ENCODE results near the gene TMOD4.
"Not testable (repeated sequence)": the region's sequence is repeated elsewhere in the genome, so short reads cannot be mapped to it uniquely, and the experiment has no call there.

Gene TMOD4

DNA sequence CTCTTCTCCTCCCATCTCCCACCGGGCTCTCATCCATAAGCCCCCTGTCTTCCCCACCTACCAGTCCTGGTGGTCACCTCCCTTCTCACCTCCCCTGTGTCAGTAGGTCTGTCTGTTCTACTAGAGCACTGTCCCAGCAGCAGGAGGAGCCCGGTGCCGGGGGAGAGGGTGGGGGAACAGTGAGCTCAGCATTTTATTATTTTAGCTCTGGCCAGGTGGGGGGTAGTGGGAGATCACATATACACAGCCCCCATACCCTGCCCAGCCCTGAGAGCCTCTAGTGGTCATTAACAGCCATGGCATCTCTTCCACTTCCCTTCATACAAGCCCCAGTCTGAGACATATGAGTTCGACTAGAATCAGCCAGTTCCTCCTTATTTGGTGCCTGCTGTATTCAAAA is at the start of gene TMOD4:
Gene TMOD4, minus strand, starts transcription at position 119 of the 400 bp plus-strand sequence. CDS start 1,106 bp downstream, outside the sequence.
- DNase-seq, result peak; percentile 28

DNA sequence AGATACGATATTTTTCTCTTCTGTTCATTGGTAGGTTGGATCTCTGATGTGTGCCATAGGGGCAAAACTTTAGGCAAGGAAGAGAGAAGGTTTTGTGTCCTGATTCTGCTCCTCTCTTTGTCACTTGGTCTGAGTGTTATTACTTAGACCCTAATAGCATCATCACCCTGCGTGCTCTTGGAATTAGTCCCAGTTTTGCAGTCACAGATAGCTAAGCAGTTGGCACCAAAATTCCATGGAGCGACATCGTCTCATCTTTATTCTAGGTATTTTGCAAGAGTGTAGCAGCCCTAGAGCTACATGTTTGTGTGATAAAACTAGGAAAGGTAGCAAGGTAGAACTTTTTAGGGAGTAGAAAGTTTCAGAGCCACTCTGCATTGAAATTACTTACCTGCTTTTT is 46.3 kb upstream of the TMOD4 start:
- DNase-seq, result no peak

DNA sequence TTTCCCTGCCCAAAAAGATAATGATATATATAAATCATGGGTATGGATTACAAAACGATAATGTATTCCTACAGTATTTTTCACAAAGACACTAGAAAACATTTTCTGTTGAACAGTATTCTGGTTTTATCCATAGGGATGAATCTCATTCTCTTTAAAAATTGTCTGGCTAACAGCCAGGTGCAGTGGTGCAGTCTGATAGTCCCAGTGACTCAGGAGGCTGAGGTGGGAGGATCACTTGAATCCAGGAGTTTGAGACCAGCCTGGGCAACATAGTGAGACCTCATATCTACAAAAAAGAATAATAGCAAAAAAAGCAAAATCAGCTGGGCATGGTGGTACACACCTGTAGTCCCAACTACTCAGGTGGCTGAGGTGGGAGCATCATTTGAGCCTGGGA is 45.8 kb upstream of the TMOD4 start:
- DNase-seq, result no peak

DNA sequence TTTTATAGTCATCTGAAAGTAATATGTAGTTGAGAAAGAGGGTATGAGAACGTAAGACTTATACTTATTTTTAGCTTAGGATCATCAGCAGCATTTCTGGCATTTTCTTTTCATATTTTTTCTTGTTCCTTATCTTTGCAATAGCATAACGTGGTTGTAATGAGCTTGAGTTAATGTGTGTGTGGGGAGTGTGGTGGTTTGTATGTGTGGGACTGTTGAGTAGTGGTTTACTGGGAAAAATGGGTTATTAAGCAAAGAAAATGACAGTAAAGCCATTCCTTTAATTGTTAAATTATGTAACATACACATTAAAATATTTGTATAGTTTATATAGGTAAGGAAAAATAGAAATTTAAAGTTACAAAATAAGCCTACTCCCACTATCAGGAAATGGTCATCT is 37.8 kb upstream of the TMOD4 start:
- no peak for DNase-seq

DNA sequence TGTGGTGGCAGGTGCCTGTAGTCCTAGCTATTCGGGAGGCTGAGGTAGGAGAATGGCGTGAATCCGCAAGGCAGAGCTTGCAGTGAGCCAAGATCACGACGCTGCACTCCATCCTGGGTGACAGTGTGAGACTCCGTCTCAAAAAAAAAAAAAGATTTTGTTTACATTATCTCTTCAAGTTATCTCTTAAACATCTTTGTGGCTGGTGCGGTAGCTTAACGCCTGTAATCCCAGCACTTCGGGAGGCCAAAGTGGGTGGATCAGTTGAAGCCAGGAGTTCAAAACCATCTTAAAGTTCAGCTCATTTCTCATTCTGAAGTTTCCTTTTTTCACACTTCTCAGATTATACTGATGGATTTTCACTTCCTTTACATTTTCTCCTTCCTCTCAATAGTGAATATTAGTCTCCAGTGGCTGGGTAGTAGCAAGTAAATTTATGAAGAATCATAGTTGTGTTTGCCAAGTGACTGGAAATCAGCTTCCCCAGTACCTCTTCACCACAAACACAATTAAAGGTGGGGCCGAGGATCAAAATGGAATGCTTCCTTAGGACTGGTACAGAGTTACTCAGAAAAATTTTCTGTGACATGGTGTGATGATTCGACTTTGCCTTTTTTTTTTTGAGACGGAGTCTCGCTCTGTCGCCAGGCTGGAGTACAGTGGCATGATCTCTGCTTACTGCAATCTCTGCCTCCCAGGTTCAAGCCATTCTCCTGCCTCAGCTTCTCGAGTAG is 36.4 kb upstream of the TMOD4 start:
- no peak for DNase-seq

DNA sequence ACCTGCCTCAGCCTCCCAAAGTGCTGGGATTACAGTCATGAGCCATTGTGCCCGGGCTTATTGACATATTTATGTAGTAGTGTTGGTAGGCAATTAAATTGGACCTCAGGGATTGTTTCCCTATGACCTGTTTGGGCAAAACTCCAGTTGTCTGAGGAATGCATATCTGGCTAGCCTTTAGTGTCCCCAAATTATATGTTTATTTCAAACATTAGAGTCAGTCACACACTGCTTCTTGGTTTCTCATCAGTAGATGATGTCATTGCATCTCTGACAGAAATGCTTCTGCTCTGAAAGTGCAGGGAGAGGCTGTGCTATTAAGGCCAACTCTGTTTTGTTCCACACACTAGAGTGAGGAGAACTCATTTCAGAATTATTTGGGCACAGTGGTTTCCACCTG is 35.0 kb upstream of the TMOD4 start:
- no peak for DNase-seq

DNA sequence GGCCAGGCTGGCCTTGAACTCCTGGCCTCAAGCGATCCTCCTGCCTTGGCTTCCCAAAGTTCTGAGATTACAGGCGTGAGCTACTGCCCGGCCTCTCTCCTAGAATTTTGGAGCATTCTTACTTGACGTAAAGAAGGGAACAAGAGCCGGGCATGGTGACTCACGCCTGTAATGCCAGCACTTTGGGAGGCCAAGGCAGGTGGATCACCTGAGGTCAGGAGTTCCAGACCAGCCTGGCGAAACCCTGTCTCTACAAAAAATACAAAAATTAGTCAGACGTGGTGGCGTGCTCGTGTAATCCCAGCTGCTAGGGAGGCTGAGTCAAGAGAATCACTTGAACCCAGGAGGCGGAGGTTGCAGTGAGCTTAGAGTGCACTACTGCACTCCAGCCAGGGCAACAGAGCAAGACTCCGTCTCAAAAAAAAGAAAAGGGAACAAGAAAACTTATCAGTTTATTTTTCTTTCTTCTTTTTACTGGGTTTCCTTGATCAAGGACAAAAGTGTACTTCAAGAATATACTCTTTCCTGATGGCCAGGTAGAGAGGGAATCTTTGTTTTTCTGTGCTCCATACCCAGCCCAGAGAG is 29.7 kb upstream of the TMOD4 start:
- not testable (repeated sequence) for DNase-seq

DNA sequence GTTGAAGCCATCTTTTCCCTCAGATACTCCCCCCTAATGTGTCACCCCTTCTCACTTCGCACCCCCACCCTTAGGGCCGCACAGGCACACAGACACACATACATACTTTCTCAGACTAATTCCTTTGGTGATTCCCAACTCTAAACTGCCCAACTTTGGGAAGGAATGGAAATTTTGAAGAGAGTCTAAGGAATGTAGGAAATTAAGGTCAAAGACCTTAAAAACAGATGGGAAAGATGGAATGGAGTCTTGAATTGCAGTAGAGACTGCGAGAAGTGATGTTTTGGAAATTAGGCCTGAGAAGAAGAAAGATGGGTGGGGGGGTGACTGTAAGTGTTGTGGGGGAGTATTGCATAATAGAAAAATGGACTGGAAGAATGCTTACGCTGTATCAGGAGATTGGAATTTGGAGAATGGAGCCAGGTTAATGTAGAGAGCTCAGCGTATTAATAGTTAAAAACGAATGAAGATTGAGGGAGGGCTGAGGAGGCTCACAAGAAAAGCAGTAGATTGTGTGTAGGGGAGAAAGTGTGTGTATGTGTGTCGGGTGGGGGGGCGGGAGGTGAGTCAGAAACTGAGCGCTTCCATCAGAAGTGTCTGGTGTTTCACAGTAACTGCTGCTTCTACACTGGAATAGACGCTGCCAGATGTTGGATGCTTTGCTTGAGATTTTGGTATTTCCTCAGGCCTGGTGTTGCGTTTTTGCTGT is 24.2 kb upstream of the TMOD4 start:
- peak; percentile 43 for DNase-seq

DNA sequence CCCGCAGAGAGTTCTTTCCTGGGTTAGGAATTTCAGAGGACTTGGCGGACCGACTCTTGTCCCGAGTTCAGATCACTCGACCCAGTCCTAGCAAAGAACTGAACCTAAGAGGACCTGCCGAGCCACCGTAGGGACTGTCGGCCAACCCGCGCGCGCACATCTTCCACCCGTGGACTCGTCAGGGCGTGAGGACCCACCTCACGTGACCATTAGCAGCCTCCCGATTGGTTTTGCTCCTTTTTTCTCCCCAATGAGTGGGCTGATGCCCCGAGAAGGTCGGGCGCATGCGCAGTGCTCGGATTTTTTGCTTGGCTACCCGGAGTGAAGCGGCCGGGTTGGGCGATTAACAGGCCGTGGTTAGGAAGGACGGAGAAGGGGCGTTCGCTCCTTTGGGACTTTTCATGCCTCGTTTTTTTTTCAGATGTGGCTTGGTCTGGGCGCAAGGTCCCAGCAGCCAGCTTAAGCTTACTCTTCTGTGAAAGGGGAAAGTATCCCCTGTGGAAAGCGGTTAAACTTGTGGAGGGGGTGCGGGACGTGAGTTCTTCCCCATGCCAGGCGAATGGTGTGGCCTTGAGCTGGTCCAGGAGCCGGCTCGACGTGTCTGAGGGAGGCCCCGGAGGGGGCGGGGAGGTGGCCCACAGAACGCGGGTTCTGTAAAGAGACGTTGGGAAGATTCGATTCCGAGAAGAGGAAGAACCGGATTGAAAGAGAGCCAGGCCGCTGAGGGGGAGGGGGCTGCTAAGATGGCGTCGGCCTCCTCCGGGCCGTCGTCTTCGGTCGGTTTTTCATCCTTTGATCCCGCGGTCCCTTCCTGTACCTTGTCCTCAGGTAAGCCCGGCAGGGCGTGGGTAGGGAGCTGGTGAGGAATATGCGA is 22.7 kb upstream of the TMOD4 start, which contains the start of gene PIP5K1A:
Gene PIP5K1A, plus strand, starts transcription at position 299 of the 874 bp plus-strand sequence. Its CDS starts 445 bp downstream, at position 744.
- DNase-seq, result peak; percentile 100

DNA sequence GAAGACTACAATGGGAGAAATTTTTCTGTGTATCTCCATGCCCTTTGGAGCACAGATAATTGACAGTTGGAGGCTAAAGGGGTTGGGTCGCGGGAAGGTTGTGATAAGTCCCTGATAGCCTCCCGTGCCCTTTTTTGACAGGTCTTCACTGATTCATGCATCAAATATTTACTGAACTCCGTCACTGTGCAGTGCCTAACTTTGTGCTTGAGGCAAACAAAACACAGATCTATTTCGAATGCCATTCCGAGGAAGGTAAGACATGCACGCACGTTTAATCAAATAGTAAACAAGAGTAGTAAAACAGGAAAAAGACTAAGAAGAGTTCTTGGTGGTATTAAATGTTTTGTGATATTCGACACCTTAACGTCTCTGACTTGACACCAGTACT is 22.1 kb upstream of the TMOD4 start:
- no peak for DNase-seq

DNA sequence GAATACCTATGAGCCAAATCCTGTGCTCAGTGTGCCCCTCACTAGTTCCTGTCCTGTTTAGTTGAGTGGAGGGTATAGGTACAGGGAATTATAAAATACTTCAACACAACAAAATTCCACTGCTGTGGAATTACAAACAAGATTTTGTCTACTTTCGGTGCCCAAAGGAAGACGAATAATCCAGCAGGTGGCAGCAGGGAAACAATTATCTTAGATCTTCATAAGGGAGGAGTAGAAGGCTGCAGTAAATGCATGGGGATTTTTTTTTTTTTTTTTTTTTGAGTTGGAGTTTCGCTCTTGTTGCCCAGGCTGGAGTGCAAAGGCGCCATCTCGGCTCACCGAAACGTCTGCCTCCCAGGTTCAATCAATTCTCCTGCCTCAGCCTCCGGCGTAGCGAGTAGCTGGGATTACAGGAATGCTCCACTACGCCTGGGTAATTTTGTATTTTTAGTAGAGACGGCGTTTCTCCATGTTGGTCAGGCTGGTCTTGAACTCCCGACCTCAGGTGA is 20.6 kb upstream of the TMOD4 start:
- DNase-seq, result peak; percentile 89

DNA sequence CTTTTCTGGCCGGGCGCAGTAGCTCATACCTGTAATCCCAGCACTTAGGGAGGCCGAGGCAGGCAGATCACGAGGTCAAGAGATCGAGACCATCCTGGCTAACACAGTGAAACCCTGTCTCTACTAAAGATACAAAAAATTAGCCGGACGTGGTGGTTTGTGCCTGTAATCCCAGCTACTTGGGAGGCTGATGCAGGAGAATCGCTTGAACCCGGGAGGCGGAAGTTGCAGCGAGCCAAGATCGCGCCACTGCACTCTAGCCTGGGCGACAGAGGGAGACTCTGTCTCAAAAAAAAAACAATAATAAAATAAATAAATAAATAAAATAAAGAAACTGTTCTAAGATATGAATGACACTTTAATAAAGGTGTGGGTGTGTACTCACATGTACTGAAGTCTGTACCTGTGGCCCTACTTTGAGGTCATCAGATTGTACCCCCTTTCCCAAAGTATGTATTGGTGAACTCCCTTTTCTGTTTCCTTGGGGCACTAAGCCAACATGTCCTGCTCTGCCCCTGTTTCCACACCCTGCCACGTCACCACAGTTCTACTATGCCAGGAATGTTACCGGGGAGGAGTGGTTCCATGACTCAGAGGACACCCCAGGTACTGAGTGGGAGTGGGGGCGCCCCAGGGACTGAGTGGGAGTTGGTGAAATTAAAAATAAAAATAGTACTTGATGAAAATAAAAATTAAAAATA is 19.3 kb upstream of the TMOD4 start:
- peak; percentile 16 for DNase-seq

DNA sequence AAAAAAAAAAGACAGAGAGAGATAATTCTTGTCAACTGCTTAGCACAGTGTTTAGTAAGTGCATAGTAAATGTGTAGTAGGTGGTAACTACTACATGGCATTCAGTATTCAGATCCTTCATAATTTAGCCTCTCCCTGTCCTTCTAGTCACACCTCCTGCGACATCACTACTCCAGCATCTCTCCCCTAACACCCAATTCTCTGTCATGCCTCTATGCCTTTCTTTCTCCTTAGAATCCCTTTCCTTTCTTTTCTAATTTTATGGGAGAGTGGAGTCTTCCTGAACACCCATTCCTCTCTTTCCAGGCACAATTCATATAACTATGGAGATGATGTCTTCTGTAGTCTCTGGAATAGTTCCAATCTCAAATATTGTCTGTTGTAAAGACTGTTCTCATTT is 18.1 kb upstream of the TMOD4 start:
- DNase-seq, result no peak

DNA sequence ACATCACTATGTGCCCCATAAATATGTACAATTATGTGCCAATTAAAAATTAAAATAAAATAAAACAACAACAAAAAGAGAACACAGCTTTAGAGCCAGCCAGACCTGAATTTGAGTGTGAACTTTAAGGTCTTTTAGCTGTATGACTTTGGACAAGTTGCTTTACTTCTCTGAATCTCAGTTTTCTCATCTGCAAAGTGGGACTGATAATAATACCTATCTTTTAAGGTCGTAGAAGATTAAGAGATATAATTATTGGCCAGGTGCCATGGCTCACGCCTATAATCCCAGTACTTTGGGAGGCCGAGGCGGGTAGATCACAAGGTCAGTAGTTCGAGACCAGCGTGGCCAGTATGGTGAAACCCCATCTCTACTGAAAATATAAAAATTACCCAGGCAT is 17.5 kb upstream of the TMOD4 start:
- DNase-seq, result no peak

DNA sequence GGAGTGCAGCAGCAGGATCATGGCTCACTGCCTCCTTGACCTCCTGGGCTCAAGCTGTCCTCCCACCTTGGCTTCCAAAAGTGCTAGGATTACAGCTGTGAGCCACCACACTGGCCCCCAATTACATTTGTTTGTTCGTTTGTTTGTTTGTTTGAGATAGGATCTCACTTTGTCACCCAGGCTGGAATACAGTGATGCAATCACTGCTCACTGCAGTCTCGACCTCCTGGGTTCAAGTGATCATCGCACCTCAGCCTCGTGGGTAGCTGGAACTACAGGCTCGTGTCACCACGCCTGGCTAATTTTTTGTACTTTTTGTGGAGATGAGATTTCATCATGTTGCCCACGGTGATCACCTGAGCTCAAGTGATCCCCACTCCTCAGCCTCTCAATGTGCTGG is 16.3 kb upstream of the TMOD4 start:
- DNase-seq, result no peak

DNA sequence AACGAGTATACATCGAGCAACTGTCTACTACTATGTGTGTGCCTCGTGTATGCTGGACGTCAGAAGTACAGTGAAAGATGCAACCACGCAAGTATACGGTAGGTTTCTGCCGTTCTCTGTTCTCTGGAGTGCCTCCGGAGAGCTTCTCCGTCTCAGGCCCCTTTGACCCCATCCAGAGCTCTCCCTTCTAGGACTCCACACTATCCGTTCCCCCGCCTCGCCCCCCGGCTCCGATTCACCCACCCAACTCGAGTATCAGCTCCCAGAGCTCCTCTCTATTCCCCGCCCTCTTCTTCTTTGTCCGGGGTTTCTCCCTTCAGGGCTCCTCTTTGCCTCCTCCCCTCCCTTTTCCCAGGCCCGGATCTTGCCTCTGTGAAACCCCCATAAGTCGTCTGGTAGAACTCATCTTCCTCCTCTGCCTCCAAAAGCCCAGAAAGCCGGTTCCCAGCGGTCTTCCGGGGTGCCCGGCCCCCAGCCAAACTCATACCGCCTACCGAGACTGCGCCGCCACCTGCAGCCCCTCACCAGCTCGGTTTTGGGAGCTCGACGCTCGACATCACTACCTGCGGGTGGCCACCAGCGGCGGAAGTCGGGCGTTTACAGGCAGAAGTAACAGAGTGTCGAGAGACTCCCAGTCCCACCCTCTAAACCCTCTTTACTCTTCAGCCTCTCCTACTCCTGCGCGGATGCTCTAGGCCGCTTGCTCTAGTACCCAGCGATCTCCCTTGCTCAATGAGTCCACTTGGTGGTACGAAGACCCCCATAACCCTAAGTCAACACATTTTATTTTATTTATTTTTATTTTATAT is 14.1 kb upstream of the TMOD4 start, which contains the start of gene VPS72:
Gene VPS72, minus strand, starts transcription at position 561 of the 809 bp plus-strand sequence. Its CDS starts 76 bp downstream, at position 485.
- peak; percentile 84 for DNase-seq

DNA sequence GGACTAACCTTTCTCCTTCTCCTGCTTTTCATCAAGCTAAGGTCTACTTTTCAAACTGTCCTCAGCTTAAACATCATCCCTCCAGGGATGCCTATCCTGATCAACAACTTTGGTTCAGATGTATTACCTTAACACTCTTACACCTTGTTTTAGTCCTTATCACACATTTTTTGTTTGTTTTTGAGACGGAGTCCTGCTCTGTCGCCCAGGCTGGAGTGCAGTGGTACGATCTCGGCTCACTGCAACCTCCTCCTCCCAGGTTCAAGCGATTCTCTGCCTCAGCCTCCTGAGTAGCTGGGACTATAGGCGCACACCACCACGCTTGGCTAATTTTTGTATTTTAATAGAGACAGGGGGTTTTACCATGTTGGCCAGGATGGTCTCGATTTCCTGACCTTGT is 12.9 kb upstream of the TMOD4 start:
- not testable (repeated sequence) for DNase-seq

DNA sequence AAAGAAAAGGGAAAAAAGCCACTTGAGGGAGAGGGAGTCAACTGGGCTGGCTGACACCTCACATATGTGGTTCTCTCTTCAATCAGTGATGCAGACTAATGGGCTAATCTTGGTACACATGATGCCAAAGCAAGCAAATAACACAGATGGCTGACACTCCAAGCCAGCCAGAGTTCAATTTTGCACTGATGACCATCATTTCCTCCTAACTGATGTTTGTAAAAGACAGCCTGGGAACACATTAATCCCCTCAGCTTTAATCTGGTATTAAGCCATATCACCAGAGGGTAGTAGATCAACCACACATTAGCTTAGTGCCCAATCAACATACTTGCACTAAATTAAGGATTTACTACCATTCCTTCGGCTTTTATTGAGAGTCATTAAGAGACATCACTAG is 11.4 kb upstream of the TMOD4 start:
- no peak for DNase-seq

DNA sequence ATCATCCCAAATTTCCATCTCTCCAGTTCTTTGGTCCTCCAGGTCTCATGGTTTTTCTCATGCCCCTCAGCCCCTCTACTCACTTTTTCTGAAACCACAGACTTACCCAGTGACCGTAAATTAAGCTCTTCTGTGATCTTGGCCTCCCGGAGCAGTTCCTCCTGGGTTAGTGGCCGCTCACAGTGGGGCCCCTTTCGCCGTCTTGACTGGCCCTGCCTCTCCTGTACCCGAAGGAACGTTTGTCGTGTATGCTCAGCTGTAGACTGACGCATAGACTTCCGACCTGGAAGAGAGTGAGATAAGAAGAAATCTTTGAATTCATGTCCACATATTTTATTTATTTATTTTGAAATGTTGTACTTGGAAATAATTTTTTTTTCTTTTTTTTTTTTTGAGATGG is 8.4 kb upstream of the TMOD4 start:
- DNase-seq, result no peak

DNA sequence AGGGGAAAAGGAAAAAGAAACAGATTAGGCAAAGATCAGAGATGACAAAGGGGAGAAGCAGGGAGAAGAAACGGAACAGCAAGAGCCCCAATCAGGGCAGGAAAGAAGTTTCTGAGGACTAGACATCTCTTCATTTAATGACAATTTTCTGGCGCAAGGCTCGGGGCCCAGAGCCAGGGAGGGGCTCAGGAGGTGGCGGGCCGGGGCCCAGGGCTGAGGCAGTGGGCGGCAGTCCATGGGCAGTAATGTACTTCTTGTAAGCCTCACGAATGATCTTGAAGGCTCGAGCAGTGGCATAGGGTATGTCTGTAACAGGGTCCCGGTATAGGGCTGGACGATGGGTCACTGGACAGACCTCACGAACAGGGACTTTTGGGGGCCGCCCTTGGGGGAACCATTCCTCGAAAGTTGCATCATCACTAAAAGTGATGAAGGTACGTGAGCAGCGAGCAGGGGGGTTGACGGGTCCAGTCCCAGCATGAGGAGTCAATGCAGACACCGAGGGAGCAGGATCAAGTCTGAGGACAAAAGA is 799 bp upstream of the TMOD4 start:
- DNase-seq, result no peak
